HUES64 (cell line): ENCODE data around the gene KCTD3.

Experiments
- H3K27ac ChIP-seq: 2 replicates; pipeline ENCODE4 v1.7.0; 2013; ENCODE audit warnings: low read depth, low read length, inconsistent platforms
- H3K27me3 ChIP-seq: 2 replicates; pipeline ENCODE4 v1.6.1; 2013; ENCODE audit warnings: mild to moderate bottlenecking, low read length; ENCODE audit not compliant: insufficient read depth
- H3K36me3 ChIP-seq: 2 replicates; pipeline ENCODE4 v1.6.1; 2013; ENCODE audit warnings: mild to moderate bottlenecking, low read length; ENCODE audit not compliant: insufficient read depth
- H3K4me1 ChIP-seq: 2 replicates; pipeline ENCODE4 v1.6.1; 2013; ENCODE audit warnings: mild to moderate bottlenecking, low read length, moderate library complexity; ENCODE audit not compliant: insufficient read depth
- H3K4me3 ChIP-seq: 2 replicates; pipeline ENCODE4 v1.5.1; 2013; ENCODE audit warnings: mild to moderate bottlenecking, low read length, moderate library complexity
- H3K9ac ChIP-seq: 2 replicates; pipeline ENCODE4 v1.6.1; 2013; ENCODE audit warnings: mild to moderate bottlenecking, low read depth, low read length
- H3K9me3 ChIP-seq: 2 replicates; pipeline ENCODE4 v1.6.1; 2013; ENCODE audit warnings: low read depth, low read length; ENCODE audit not compliant: insufficient read depth
- WGBS: fragments of 150-250, 120-280 bp; methylation state at CpG from one replicate; pipeline ENCODE4 v1.1.7; 2013; ENCODE audit warnings: missing lambda C conversion rate; 5-methylcytosine and 5-hydroxymethylcytosine counted together

Gene KCTD3

GRCh38 chr1:215660259-215660658, 93.2 kb downstream of the KCTD3 start:
- H3K9ac ChIP-seq: no peak overlapping the region
- H3K4me1 ChIP-seq: 0 out of 2 replicates have a peak, but pooled peaks cover 1% of the 10 kb centered on the region
- H3K9me3 ChIP-seq: no peaks in the 10 kb centered on the region
- no peaks in the 10 kb centered on the region for H3K27me3 ChIP-seq
- no peaks in the 10 kb centered on the region for H3K36me3 ChIP-seq
- H3K4me3 ChIP-seq: no peak overlapping the region
- no peak overlapping the region for H3K27ac ChIP-seq

GRCh38 chr1:215661033-215661432, 93.9 kb downstream of the KCTD3 start:
- Histone ChIP-seq H3K27me3 (no peaks in the 10 kb centered on the region), H3K4me1 (0 out of 2 replicates have a peak, but pooled peaks cover 6% of the 10 kb centered on the region), H3K27ac (no peak overlapping the region), H3K4me3 (no peak overlapping the region), H3K9me3 (no peaks in the 10 kb centered on the region), H3K9ac (no peak overlapping the region), H3K36me3 (no peaks in the 10 kb centered on the region)
- WGBS: 100% methylated on average over 1 of the region's 1 CpG

- Histone ChIP-seq H3K36me3 (no peaks in the 10 kb centered on the region), H3K9me3 (no peaks in the 10 kb centered on the region), H3K27ac (no peak overlapping the region), H3K4me1 (peaks cover 24% of the 10 kb centered on the region), H3K4me3 (no peak overlapping the region), H3K27me3 (no peaks in the 10 kb centered on the region), H3K9ac (no peak overlapping the region)
- WGBS: 75% methylated on average over 4 of the region's 4 CpGs
These were observed 98.1 kb downstream of the KCTD3 start for GRCh38 chr1:215665215-215665614.

- H3K27ac ChIP-seq: no peak overlapping the region
- no peaks in the 10 kb centered on the region for H3K36me3 ChIP-seq
- H3K9me3 ChIP-seq: no peaks in the 10 kb centered on the region
- no peaks in the 10 kb centered on the region for H3K27me3 ChIP-seq
- 89% methylated on average over 1 of the region's 2 CpGs for WGBS
- H3K9ac ChIP-seq: no peak overlapping the region
- H3K4me3 ChIP-seq: no peak overlapping the region
- peaks cover 30% of the 10 kb centered on the region for H3K4me1 ChIP-seq
These were observed 100.7 kb downstream of the KCTD3 start for GRCh38 chr1:215667761-215668160.

- H3K4me1 ChIP-seq: peaks cover 30% of the 10 kb centered on the region
- no peak overlapping the region for H3K9ac ChIP-seq
- H3K36me3 ChIP-seq: no peaks in the 10 kb centered on the region
- no peak overlapping the region for H3K4me3 ChIP-seq
- H3K27ac ChIP-seq: no peak overlapping the region
- no peaks in the 10 kb centered on the region for H3K9me3 ChIP-seq
- WGBS: 40% methylated on average over 3 of the region's 4 CpGs
- no peaks in the 10 kb centered on the region for H3K27me3 ChIP-seq
These were observed 102.8 kb downstream of the KCTD3 start for GRCh38 chr1:215669806-215670491.
